ENCODE results near the gene DOCK3.

The DOCK3 gene

DNA sequence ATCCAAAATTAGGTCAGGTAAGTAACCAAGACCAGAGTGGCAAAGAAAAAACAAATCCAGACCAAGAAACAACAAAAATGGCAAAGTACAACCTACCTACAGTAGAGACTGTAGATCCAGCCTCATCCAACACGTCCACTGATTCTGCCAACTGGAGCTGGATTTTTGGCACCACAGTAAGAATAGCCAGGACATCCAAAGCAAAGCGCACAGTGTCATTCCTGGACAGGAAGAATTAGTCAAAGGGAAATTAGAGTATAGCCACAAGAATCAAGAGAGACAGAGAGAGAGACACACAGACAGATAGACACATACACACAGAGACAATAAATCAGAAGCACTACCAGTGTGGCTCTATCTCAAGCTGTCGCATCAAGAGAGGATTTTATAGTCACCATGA is 747.5 kb downstream of the DOCK3 start:
- DNase-seq (ENCODE audit: low spot score), result no peak

DNA sequence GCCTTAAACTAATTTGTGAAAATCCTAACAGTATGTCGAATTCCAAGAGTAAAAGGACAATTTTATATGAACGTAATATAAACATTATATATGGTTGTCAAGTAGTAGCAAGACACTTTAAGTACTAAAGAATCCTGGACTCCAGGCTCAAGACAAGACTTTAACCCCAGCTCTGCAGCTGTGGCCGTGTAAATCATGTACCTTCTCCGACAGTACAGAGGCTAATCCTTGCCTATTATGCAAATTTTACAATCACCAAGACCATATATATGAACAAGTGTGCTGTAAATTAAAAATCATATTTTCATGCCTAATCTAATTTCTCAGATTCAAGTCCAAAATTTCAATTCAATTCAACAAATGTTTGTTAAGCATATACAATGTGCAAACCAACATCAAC is 752.2 kb downstream of the DOCK3 start:
- DNase-seq (ENCODE audit: low spot score), result no peak

GRCh38 chr3:51429138-51429537 is 754.4 kb downstream of the DOCK3 start:
- DNase-seq (ENCODE audit: low spot score), result no peak
